Measurements from ENCODE around the gene SNRNP40. TPM values are rescaled to one million over a fixed set of nuclear protein-coding genes. Genes with fewer than 3 reads are reported as not detected.
"Not testable (repeated sequence)": the region's sequence is repeated elsewhere in the genome, so short reads cannot be mapped to it uniquely, and the experiment has no call there.

Gene SNRNP40
- total RNA-seq, 1 donor from 2014 or later, result 32.3 TPM

DNA sequence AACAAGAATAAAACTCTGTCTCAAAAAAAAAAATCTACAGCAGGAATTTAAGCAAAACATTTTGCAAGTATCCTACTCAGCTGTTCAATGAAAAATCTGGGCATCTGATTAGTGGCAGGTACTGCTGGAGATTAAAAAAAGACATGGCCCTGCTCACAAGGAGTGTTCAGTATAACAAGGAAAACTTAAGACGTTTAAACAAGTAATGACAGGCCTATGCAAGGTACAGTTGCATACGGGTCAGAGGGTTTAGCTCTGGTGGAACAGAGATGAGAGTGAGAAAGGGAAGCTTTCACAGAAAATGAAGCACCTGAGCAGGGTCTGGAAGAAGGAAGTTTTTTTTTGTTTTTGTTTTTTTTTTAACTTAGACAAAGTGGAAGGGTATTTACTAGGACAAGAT, 23.0 kb downstream of the SNRNP40 start:
- Mint-ChIP-seq H3K9me3 (ENCODE audit: low read depth) (no peaks in the 10 kb centered on the region), H3K4me3 (ENCODE audit: unreplicated experiment) (no peak overlapping the region)

DNA sequence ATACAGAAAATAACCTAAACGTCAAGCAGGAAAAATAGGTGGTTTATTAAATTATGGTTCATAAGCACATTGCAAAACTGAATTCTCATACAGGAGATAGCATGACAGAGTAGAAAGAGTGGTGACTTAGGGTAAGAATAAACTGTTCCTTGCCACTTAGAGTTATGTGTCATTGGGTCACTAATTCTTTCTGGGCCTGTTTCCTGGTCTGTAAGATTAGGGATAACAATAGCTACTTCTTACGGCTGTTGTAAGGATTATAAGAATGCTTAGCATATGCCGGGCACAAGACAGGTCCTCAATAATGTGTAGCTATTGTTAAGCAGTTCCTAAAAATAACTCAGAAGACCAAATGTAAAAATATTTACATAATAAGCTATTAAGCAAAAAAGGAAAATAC, 24.2 kb downstream of the SNRNP40 start:
- no peak overlapping the region for H3K27ac Mint-ChIP-seq (ENCODE audit: unreplicated experiment)
- DNase-seq (ENCODE audit: low spot score), result no peak
- TF ChIP-seq, protein P1, sequence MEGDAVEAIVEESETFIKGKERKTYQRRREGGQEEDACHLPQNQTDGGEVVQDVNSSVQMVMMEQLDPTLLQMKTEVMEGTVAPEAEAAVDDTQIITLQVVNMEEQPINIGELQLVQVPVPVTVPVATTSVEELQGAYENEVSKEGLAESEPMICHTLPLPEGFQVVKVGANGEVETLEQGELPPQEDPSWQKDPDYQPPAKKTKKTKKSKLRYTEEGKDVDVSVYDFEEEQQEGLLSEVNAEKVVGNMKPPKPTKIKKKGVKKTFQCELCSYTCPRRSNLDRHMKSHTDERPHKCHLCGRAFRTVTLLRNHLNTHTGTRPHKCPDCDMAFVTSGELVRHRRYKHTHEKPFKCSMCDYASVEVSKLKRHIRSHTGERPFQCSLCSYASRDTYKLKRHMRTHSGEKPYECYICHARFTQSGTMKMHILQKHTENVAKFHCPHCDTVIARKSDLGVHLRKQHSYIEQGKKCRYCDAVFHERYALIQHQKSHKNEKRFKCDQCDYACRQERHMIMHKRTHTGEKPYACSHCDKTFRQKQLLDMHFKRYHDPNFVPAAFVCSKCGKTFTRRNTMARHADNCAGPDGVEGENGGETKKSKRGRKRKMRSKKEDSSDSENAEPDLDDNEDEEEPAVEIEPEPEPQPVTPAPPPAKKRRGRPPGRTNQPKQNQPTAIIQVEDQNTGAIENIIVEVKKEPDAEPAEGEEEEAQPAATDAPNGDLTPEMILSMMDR (IDR thresholded peaks at IDR 0.05), result no peak
- H3K4me3 Mint-ChIP-seq (ENCODE audit: unreplicated experiment), result no peak overlapping the region
- H3K27me3 Mint-ChIP-seq (ENCODE audit: low read depth), result no peaks in the 10 kb centered on the region
- no peaks in the 10 kb centered on the region for H3K4me1 Mint-ChIP-seq (ENCODE audit: low read depth)
- peaks cover 27% of the 10 kb centered on the region for H3K36me3 Mint-ChIP-seq (ENCODE audit: low read depth)
- H3K9me3 Mint-ChIP-seq (ENCODE audit: low read depth), result no peaks in the 10 kb centered on the region

More for the DNA sequence above, 23.0 kb downstream of the SNRNP40 start:
- H3K4me1 Mint-ChIP-seq (ENCODE audit: low read depth), result no peaks in the 10 kb centered on the region
- no peak overlapping the region for H3K27ac Mint-ChIP-seq (ENCODE audit: unreplicated experiment)
- DNase-seq (ENCODE audit: low spot score), result no peak
- TF ChIP-seq, protein P1 (IDR thresholded peaks at IDR 0.05), result no peak
- H3K27me3 Mint-ChIP-seq (ENCODE audit: low read depth), result no peaks in the 10 kb centered on the region
- peaks cover 28% of the 10 kb centered on the region for H3K36me3 Mint-ChIP-seq (ENCODE audit: low read depth)

DNA sequence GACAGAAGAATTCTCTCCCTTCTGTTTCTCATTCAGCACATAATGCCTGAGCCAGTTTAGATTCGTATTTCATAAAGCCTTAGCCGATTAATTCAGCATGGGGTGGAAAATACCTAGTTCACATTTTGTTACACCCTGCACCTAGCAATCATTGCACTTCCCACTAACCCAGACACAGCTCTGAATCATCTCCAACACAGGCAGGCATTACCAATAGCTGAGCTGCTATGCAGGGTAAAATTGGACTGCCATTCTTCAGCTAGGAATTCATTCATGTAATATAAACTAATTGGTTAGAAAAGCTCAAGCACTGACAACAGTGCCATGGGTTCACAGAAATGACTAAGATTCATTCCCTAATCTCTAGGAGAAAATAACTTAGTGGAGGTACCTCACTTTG, 30.0 kb downstream of the SNRNP40 start:
- no peak for DNase-seq (ENCODE audit: low spot score)
- TF ChIP-seq, protein P1 (IDR thresholded peaks at IDR 0.05), result no peak
- no peak overlapping the region for H3K27ac Mint-ChIP-seq (ENCODE audit: unreplicated experiment)
- no peaks in the 10 kb centered on the region for H3K9me3 Mint-ChIP-seq (ENCODE audit: low read depth)
- peaks cover 2% of the 10 kb centered on the region for H3K4me1 Mint-ChIP-seq (ENCODE audit: low read depth)
- H3K27me3 Mint-ChIP-seq (ENCODE audit: low read depth), result no peaks in the 10 kb centered on the region
- H3K36me3 Mint-ChIP-seq (ENCODE audit: low read depth), result peaks cover 36% of the 10 kb centered on the region
- no peak overlapping the region for H3K4me3 Mint-ChIP-seq (ENCODE audit: unreplicated experiment)

DNA sequence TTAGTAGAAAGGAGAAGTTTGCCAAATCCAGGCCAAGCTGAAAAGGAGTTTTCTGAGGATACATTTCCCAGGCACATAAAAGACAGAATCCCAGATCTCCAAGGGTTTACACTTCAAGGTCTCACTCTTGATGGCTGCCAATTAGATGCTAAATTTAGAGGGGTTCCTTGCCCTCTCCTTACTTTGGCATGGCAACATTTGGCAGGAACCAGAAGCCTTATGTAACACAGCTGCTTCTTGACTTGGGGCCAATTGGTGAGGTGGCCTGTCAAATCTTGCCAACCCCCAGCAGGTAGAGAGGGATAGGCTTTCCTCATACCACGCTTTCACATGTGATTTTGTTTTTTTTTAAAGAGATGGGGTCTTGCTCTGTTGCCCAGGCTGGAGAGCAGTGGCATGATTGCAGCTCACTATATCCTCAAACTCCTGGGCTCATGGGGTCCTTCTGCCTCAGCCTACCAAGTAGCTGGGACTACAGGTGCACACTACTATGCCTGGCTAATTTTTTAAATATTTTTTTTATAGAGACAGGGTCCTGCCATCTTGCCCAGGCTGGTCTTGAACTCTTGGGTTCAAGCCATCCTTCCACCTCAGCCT, 31.7 kb downstream of the SNRNP40 start:
- DNase-seq (ENCODE audit: low spot score), result no peak
- no peak overlapping the region for H3K4me3 Mint-ChIP-seq (ENCODE audit: unreplicated experiment)
- H3K27me3 Mint-ChIP-seq (ENCODE audit: low read depth), result no peaks in the 10 kb centered on the region

DNA sequence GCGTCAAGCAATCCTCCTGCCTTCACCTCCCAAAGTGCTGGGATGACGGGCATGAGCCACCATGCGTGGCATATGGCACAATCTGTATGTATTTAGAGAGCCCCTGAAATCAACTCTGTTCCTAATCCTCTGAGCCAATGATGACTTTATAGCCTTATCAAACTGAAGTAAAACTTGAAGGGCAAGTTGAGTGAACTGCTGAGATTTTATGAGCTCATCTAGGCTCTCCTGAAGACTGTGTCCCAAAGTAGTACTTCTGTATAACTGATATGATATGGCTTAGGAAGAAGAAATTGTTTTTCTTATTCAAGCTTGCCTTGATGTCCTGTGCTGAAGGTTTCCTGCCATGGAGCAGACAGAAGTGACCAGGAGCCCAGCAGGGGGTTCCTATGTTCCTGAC, 33.2 kb downstream of the SNRNP40 start:
- no peak for DNase-seq (ENCODE audit: low spot score)
- H3K9me3 Mint-ChIP-seq (ENCODE audit: low read depth), result no peaks in the 10 kb centered on the region
- no peaks in the 10 kb centered on the region for H3K27me3 Mint-ChIP-seq (ENCODE audit: low read depth)
- peak overlapping the region; percentile 69 for H3K27ac Mint-ChIP-seq (ENCODE audit: unreplicated experiment)
- H3K4me1 Mint-ChIP-seq (ENCODE audit: low read depth), result peaks cover 2% of the 10 kb centered on the region
- peaks cover 38% of the 10 kb centered on the region for H3K36me3 Mint-ChIP-seq (ENCODE audit: low read depth)
- H3K4me3 Mint-ChIP-seq (ENCODE audit: unreplicated experiment), result no peak overlapping the region
- TF ChIP-seq, protein P1 (IDR thresholded peaks at IDR 0.05), result no peak

More for the DNA sequence above, 31.7 kb downstream of the SNRNP40 start:
- TF ChIP-seq, protein P1 (IDR thresholded peaks at IDR 0.05), result no peak
- peaks cover 2% of the 10 kb centered on the region for H3K4me1 Mint-ChIP-seq (ENCODE audit: low read depth)
- no peaks in the 10 kb centered on the region for H3K9me3 Mint-ChIP-seq (ENCODE audit: low read depth)
- H3K36me3 Mint-ChIP-seq (ENCODE audit: low read depth), result peaks cover 33% of the 10 kb centered on the region
- H3K27ac Mint-ChIP-seq (ENCODE audit: unreplicated experiment), result no peak overlapping the region

DNA sequence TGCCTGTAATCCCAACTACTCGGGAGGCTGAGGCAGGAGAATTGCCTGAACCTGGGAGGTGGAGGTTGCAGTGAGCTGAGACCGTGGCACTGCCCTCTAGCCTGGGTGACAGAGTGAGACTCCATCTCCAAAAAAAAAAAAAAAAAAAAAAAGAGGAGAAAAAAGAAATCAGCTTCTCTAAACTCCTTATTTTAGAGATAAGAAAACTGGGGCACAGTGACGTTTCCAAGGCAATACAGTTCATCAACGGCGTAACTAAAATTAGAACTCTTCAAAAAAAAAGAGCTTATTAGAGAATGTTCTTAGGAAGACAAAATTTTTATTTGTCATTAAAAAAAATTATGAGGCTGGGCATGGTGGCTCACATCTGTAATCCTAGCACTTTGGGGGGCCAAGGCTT, 34.2 kb downstream of the SNRNP40 start:
- H3K36me3 Mint-ChIP-seq (ENCODE audit: low read depth), result peaks cover 42% of the 10 kb centered on the region
- H3K27me3 Mint-ChIP-seq (ENCODE audit: low read depth); H3K4me3 Mint-ChIP-seq (ENCODE audit: unreplicated experiment); DNase-seq (ENCODE audit: low spot score); H3K27ac Mint-ChIP-seq (ENCODE audit: unreplicated experiment); H3K4me1 Mint-ChIP-seq (ENCODE audit: low read depth); H3K9me3 Mint-ChIP-seq (ENCODE audit: low read depth): not testable (repeated sequence)
